GM19324 (cell line): Measurements from ENCODE around the gene TMEM154.

ENCODE experiments used
- ATAC-seq: cut with Tn5 transposase; IDR thresholded peaks from one replicate; pipeline ENCODE4 v1.9.1; 2021; ENCODE audit warnings: mild to moderate bottlenecking, moderate library complexity; ENCODE audit not compliant: unreplicated experiment, low FRiP score

The TMEM154 gene

DNA sequence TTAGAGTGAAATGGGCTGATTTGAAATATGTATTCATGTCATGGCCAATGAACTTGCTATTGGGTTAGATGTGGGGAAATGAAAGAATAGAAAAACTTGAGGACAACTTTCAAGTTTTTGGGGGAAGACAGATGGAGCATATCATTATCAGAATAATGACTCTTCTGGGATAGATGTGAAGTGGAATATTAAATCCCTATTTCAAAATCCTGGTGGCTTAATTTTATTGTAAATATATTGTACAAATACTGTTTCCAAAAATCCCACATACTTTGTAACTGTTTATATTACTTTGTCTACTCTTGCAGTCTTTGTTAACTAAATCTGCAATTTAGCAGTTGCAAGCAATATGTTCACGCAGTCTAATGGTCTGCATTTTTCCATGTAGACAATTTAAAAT, 108.0 kb downstream of the TMEM154 start:
- no peak for ATAC-seq

DNA sequence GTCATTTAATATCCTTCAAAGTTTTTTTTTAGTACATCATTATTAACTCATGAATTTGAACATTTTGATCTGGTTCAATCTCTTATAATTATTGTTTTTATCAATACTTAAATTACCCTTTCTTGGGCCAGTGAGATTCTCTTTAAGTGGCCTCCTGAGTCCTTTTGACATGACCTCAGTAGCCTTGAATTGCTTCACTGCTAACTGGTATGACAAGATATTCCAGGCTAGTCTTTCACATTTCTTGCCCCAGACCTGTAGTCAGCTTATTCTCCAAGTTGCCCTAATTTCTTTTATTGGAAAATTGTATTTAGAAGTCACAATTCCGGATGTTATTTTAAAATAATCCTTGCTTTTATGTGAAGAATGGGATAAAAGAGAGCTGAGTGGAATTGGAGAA, 108.5 kb downstream of the TMEM154 start:
- ATAC-seq: no peak
